ENCODE data around the gene VARS2.
"Not testable (repeated sequence)": the region's sequence is repeated elsewhere in the genome, so short reads cannot be mapped to it uniquely, and the experiment has no call there.

Gene VARS2

GRCh38 chr6:30917041-30917440 is 3.0 kb downstream of the VARS2 start:
- Histone ChIP-seq H3K4me1 (ENCODE audit: insufficient read depth, low read length) (peaks cover 15% of the 10 kb centered on the region; the same call in 1 of the 2 replicates), H3K9ac (ENCODE audit: low read depth, low read length) (no peak overlapping the region), H3K9me3 (ENCODE audit: insufficient read depth, low read depth, low read length) (no peaks in the 10 kb centered on the region), H3K27ac (ENCODE audit: low read depth, low read length) (no peak overlapping the region), H3K36me3 (ENCODE audit: insufficient read depth, low read length) (peaks cover 67% of the 10 kb centered on the region), H3K4me3 (ENCODE audit: low read length) (no peak overlapping the region), H3K27me3 (ENCODE audit: insufficient read depth, low read length) (no peaks in the 10 kb centered on the region)
- 94% methylated on average over 7 of the region's 7 CpGs for WGBS

DNA sequence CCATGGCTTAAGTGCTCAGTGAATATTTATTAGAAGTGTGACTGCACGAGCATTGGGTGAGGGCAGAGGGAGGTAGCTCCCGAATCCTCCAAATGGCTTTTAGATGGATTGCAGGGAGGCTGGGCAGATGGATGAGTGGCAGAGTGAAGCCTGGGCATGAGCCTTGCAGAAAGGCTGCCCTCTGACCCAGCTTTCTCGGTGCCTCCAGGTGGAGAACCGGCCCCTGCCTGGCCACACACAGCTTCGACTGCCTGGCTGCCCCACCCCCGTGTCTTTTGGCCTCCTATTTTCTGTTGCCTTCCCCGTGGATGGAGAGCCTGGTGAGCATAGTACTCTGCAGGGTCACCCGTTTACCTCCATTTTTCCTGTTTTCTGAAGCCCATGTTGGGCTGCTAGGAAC is 3.4 kb downstream of the VARS2 start:
- Histone ChIP-seq H3K4me3 (ENCODE audit: low read length) (no peak overlapping the region), H3K4me1 (ENCODE audit: insufficient read depth, low read length) (peaks cover 15% of the 10 kb centered on the region; the same call in 1 of the 2 replicates), H3K9ac (ENCODE audit: low read depth, low read length) (no peak overlapping the region), H3K9me3 (ENCODE audit: insufficient read depth, low read depth, low read length) (no peaks in the 10 kb centered on the region), H3K36me3 (ENCODE audit: insufficient read depth, low read length) (peaks cover 67% of the 10 kb centered on the region), H3K27ac (ENCODE audit: low read depth, low read length) (no peak overlapping the region), H3K27me3 (ENCODE audit: insufficient read depth, low read length) (no peaks in the 10 kb centered on the region)
- WGBS: 93% methylated on average over 8 of the region's 8 CpGs

GRCh38 chr6:30918670-30919069 is 4.6 kb downstream of the VARS2 start:
- H3K27ac ChIP-seq (ENCODE audit: low read depth, low read length): no peak overlapping the region
- WGBS: 95% methylated on average over 8 of the region's 8 CpGs
- peaks cover 68% of the 10 kb centered on the region for H3K36me3 ChIP-seq (ENCODE audit: insufficient read depth, low read length)
- H3K27me3 ChIP-seq (ENCODE audit: insufficient read depth, low read length): no peaks in the 10 kb centered on the region
- no peak overlapping the region for H3K9ac ChIP-seq (ENCODE audit: low read depth, low read length)
- H3K9me3 ChIP-seq (ENCODE audit: insufficient read depth, low read depth, low read length): no peaks in the 10 kb centered on the region
- H3K4me1 ChIP-seq (ENCODE audit: insufficient read depth, low read length): peaks cover 14% of the 10 kb centered on the region; the same call in 1 of the 2 replicates
- H3K4me3 ChIP-seq (ENCODE audit: low read length): no peak overlapping the region

DNA sequence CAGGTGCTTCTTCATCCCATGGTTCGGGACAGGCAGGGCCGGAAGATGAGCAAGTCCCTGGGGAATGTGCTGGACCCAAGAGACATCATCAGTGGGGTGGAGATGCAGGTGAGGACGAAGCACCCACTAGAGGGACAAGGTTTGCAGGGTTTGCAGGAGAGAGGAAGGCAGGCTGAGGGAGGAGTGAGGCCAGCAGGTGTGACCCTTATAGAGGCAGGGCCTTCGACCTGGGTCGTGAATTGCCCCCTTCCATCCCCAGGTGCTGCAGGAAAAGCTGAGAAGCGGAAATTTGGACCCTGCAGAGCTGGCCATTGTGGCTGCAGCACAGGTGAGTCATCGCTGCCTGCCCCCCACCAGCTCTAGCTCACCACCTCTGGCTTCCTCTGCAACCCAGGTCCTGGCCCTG is 8.4 kb downstream of the VARS2 start:
- H3K9me3 ChIP-seq (ENCODE audit: insufficient read depth, low read depth, low read length): no peaks in the 10 kb centered on the region
- H3K4me3 ChIP-seq (ENCODE audit: low read length): no peak overlapping the region
- no peak overlapping the region for H3K9ac ChIP-seq (ENCODE audit: low read depth, low read length)
- H3K27me3 ChIP-seq (ENCODE audit: insufficient read depth, low read length): no peaks in the 10 kb centered on the region
- H3K27ac ChIP-seq (ENCODE audit: low read depth, low read length): no peak overlapping the region
- peaks cover 4% of the 10 kb centered on the region; the same call in 1 of the 2 replicates for H3K4me1 ChIP-seq (ENCODE audit: insufficient read depth, low read length)
- 80% methylated on average over 7 of the region's 7 CpGs for WGBS
- peaks cover 88% of the 10 kb centered on the region for H3K36me3 ChIP-seq (ENCODE audit: insufficient read depth, low read length)

GRCh38 chr6:30924040-30924627 is 10.1 kb downstream of the VARS2 start:
- not testable (repeated sequence) for H3K4me3 ChIP-seq (ENCODE audit: low read length); H3K4me1 ChIP-seq (ENCODE audit: insufficient read depth, low read length); H3K9me3 ChIP-seq (ENCODE audit: insufficient read depth, low read depth, low read length); H3K9ac ChIP-seq (ENCODE audit: low read depth, low read length); H3K27me3 ChIP-seq (ENCODE audit: insufficient read depth, low read length); H3K27ac ChIP-seq (ENCODE audit: low read depth, low read length)
- WGBS: 91% methylated on average over 9 of the region's 9 CpGs
- H3K36me3 ChIP-seq (ENCODE audit: insufficient read depth, low read length): peaks cover 89% of the 10 kb centered on the region

- WGBS: 93% methylated on average over 4 of the region's 4 CpGs
- H3K4me1 ChIP-seq (ENCODE audit: insufficient read depth, low read length): peaks cover 4% of the 10 kb centered on the region; the same call in 1 of the 2 replicates
- no peak overlapping the region for H3K4me3 ChIP-seq (ENCODE audit: low read length)
- H3K9me3 ChIP-seq (ENCODE audit: insufficient read depth, low read depth, low read length): peaks cover 8% of the 10 kb centered on the region; the same call in 1 of the 2 replicates
- H3K36me3 ChIP-seq (ENCODE audit: insufficient read depth, low read length): peaks cover 65% of the 10 kb centered on the region
- H3K27ac ChIP-seq (ENCODE audit: low read depth, low read length): no peak overlapping the region
- no peaks in the 10 kb centered on the region for H3K27me3 ChIP-seq (ENCODE audit: insufficient read depth, low read length)
- H3K9ac ChIP-seq (ENCODE audit: low read depth, low read length): no peak overlapping the region
Observed at GRCh38 chr6:30926644-30927043, 12.6 kb downstream of the VARS2 start.

DNA sequence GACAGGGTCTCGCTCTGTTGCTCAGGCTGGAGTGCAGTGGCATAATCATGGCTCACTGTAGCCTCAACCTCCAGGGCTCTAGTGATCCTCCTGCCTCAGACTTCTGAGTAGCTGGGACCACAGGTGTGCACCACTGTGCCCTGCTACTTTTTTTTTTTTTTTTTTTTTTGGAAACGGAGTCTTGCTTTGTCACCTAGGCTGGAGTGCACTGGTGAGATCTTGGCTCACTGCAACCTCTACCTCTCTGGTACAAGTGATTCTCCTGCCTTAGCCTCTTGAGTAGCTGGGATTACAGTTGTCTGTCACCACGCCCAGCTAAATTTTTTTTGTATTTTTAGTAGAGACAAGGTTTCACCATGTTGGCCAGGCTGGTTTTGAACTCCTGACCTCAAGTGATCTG is 13.0 kb downstream of the VARS2 start:
- H3K4me3 ChIP-seq (ENCODE audit: low read length); H3K27me3 ChIP-seq (ENCODE audit: insufficient read depth, low read length); H3K4me1 ChIP-seq (ENCODE audit: insufficient read depth, low read length); H3K9me3 ChIP-seq (ENCODE audit: insufficient read depth, low read depth, low read length); H3K27ac ChIP-seq (ENCODE audit: low read depth, low read length); H3K9ac ChIP-seq (ENCODE audit: low read depth, low read length): not testable (repeated sequence)
- WGBS: 97% methylated on average over 2 of the region's 3 CpGs
- H3K36me3 ChIP-seq (ENCODE audit: insufficient read depth, low read length): peaks cover 60% of the 10 kb centered on the region

DNA sequence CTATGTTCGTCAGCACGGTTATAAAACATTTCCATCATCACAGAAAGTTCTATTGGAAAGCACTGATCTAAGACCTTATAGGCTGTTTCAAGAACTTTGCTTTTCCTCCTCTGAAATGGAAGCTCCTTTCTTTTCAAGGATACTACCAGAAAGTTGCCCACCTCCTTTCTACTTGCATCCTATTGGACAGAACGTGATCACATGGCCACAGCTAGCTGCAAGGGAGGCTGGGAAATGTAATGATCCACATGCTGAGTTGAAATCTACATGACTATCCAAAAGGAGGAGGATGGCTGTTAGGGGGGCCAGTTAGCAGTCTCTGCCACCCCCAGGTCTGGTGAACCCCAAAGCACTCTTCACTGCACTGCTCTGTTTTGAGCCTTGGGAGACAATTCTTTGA is 14.6 kb downstream of the VARS2 start:
- no peaks in the 10 kb centered on the region for H3K4me1 ChIP-seq (ENCODE audit: insufficient read depth, low read length)
- H3K9ac ChIP-seq (ENCODE audit: low read depth, low read length): no peak overlapping the region
- peaks cover 8% of the 10 kb centered on the region; the same call in 1 of the 2 replicates for H3K9me3 ChIP-seq (ENCODE audit: insufficient read depth, low read depth, low read length)
- no peak overlapping the region for H3K4me3 ChIP-seq (ENCODE audit: low read length)
- no peak overlapping the region for H3K27ac ChIP-seq (ENCODE audit: low read depth, low read length)
- H3K27me3 ChIP-seq (ENCODE audit: insufficient read depth, low read length): no peaks in the 10 kb centered on the region
- H3K36me3 ChIP-seq (ENCODE audit: insufficient read depth, low read length): peaks cover 44% of the 10 kb centered on the region
- 94% methylated on average over 3 of the region's 3 CpGs for WGBS

- WGBS: 94% methylated on average over 4 of the region's 4 CpGs
- Histone ChIP-seq H3K36me3 (ENCODE audit: insufficient read depth, low read length) (peaks cover 31% of the 10 kb centered on the region), H3K4me3 (ENCODE audit: low read length) (no peak overlapping the region), H3K9ac (ENCODE audit: low read depth, low read length) (no peak overlapping the region), H3K4me1 (ENCODE audit: insufficient read depth, low read length) (no peaks in the 10 kb centered on the region), H3K27me3 (ENCODE audit: insufficient read depth, low read length) (no peaks in the 10 kb centered on the region), H3K27ac (ENCODE audit: low read depth, low read length) (no peak overlapping the region), H3K9me3 (ENCODE audit: insufficient read depth, low read depth, low read length) (peaks cover 8% of the 10 kb centered on the region; the same call in 1 of the 2 replicates)
Observed at GRCh38 chr6:30930506-30930905, 16.5 kb downstream of the VARS2 start.

GRCh38 chr6:30931272-30931671 is 17.2 kb downstream of the VARS2 start:
- Histone ChIP-seq H3K9ac (ENCODE audit: low read depth, low read length) (no peak overlapping the region), H3K4me1 (ENCODE audit: insufficient read depth, low read length) (no peaks in the 10 kb centered on the region), H3K27ac (ENCODE audit: low read depth, low read length) (no peak overlapping the region), H3K27me3 (ENCODE audit: insufficient read depth, low read length) (no peaks in the 10 kb centered on the region), H3K9me3 (ENCODE audit: insufficient read depth, low read depth, low read length) (peaks cover 8% of the 10 kb centered on the region; the same call in 1 of the 2 replicates), H3K36me3 (ENCODE audit: insufficient read depth, low read length) (peaks cover 23% of the 10 kb centered on the region), H3K4me3 (ENCODE audit: low read length) (no peak overlapping the region)
- WGBS: 64% methylated on average over 8 of the region's 8 CpGs

GRCh38 chr6:30931969-30932645 is 18.1 kb downstream of the VARS2 start, which contains the start of gene SFTA2:
Gene SFTA2 (minus strand): TSS chr6:30932170. CDS start chr6:30932096, 74 bp downstream.
- 85% methylated on average over 5 of the region's 7 CpGs for WGBS
- Histone ChIP-seq H3K27me3 (ENCODE audit: insufficient read depth, low read length) (no peaks in the 10 kb centered on the region), H3K27ac (ENCODE audit: low read depth, low read length) (no peak within 1 kb of the TSS), H3K9me3 (ENCODE audit: insufficient read depth, low read depth, low read length) (peaks cover 8% of the 10 kb centered on the region; the same call in 1 of the 2 replicates), H3K9ac (ENCODE audit: low read depth, low read length) (no peak within 1 kb of the TSS), H3K4me1 (ENCODE audit: insufficient read depth, low read length) (peaks cover 3% of the 10 kb centered on the region; the same call in 1 of the 2 replicates), H3K4me3 (ENCODE audit: low read length) (no peak within 1 kb of the TSS), H3K36me3 (ENCODE audit: insufficient read depth, low read length) (peaks cover 15% of the 10 kb centered on the region)
